Keratinocyte (primary cell): Measurements from ENCODE around the gene COTL1. TPM values are rescaled to one million over a fixed set of nuclear protein-coding genes. Genes with fewer than 3 reads are reported as not detected.

Source experiments
- DNase-seq: peaks from one replicate; pipeline ENCODE4 v3.0.0-alpha.2; 2011; ENCODE audit warnings: low read depth, missing footprints, low spot score
- FAIRE-seq: peaks from 2 replicates; lab custom pipeline; 2011; peaks lifted over from hg19 to GRCh38; lab: Jason Lieb, UNC
- H2AFZ ChIP-seq: 2 replicates; pipeline ENCODE4 v1.6.0; 2012; ENCODE audit warnings: low read length, control low read depth, inconsistent platforms; ENCODE audit not compliant: control insufficient read depth
- H3K27ac ChIP-seq: 2 replicates; pipeline ENCODE4 v1.5.1; 2011; ENCODE audit warnings: low read length; ENCODE audit not compliant: control insufficient read depth, insufficient read depth
- H3K27me3 ChIP-seq: 3 replicates; pipeline ENCODE4 v1.6.0; 2011; ENCODE audit warnings: low read length; ENCODE audit not compliant: control insufficient read depth, insufficient read depth; ENCODE audit errors: extremely low read depth
- H3K36me3 ChIP-seq, 2 experiments: 2 replicates in 1 of 2; 3 replicates in 1 of 2; pipeline ENCODE4 v1.5.1; 2011; ENCODE audit warnings: low read length in 2 of 2, mild to moderate bottlenecking in 1 of 2; ENCODE audit not compliant: control insufficient read depth in 2 of 2, insufficient read depth in 2 of 2; ENCODE audit errors: extremely low read depth in 1 of 2
- H3K4me1 ChIP-seq: 3 replicates; pipeline ENCODE4 v1.5.1; 2011; ENCODE audit warnings: low read length; ENCODE audit not compliant: control insufficient read depth, insufficient read depth; ENCODE audit errors: extremely low read depth
- H3K4me2 ChIP-seq: 3 replicates; pipeline ENCODE4 v1.6.0; 2011; ENCODE audit warnings: low read depth, low read length; ENCODE audit not compliant: control insufficient read depth, insufficient read depth; ENCODE audit errors: extremely low read depth
- H3K4me3 ChIP-seq, 3 experiments: fragments of 200-600 bp in 1 of 3; sonication (generic) in 1 of 3; 2 replicates in 2 of 3; 3 replicates in 1 of 3; pipeline ENCODE4 v1.5.1; 2011 to 2016; ENCODE audit warnings: low read length in 3 of 3, mild to moderate bottlenecking in 3 of 3, control low read depth in 2 of 3, inconsistent platforms in 1 of 3, low read depth in 1 of 3, mixed read lengths in 1 of 3, mixed run types in 1 of 3, moderate library complexity in 1 of 3; ENCODE audit not compliant: control insufficient read depth in 2 of 3, insufficient read depth in 2 of 3; ENCODE audit errors: extremely low read depth in 1 of 3
- H3K79me2 ChIP-seq: 2 replicates; pipeline ENCODE4 v1.6.0; 2012; ENCODE audit warnings: low read length; ENCODE audit not compliant: control insufficient read depth, insufficient read depth
- H3K9ac ChIP-seq: 3 replicates; pipeline ENCODE4 v1.6.0; 2011; ENCODE audit warnings: low read length; ENCODE audit not compliant: control insufficient read depth, insufficient read depth; ENCODE audit errors: extremely low read depth
- H3K9me1 ChIP-seq: 3 replicates; pipeline ENCODE4 v1.6.0; 2011; ENCODE audit warnings: low read length; ENCODE audit not compliant: control insufficient read depth, insufficient read depth; ENCODE audit errors: extremely low read depth
- H3K9me3 ChIP-seq: 2 replicates; pipeline ENCODE4 v1.5.1; 2012; ENCODE audit warnings: low read depth, low read length; ENCODE audit not compliant: control insufficient read depth
- H4K20me1 ChIP-seq: 3 replicates; pipeline ENCODE4 v1.6.0; 2011; ENCODE audit warnings: low read length; ENCODE audit not compliant: control insufficient read depth, insufficient read depth; ENCODE audit errors: extremely low read depth
- EZH2 ChIP-seq: IDR thresholded peaks from one replicate; pipeline ENCODE4 v1.6.1; 2012; ENCODE audit warnings: inconsistent platforms, mild to moderate bottlenecking, low read length, moderate library complexity
- dilution Hi-C: fragments of 300-500 bp; cut with MboI; formaldehyde crosslinking; loops from one replicate; pipeline ENCODE4 v1.7.0; 2020; ENCODE audit warnings: low sequenced_read_pairs; ENCODE audit not compliant: extremely low pct_ligation_motif_present
- polyA plus RNA-seq, 5 experiments: library from polyadenylated mRNA; depleted of rRNA in 3 of 5; stranded (reverse) in 3 of 5; stranded (forward) in 1 of 5; unstranded in 1 of 5; fragments of >200 nt; gene quantifications; 1 replicate in 1 of 5; 2 replicates in 3 of 5; 3 replicates in 1 of 5; pipeline versions ENCODE4 v1.2.1 to v1.2.3, GENCODE V29; 2011 to 2012; ENCODE audit warnings: missing spikeins in 2 of 5, low read depth in 1 of 5, low replicate concordance in 1 of 5
- TF ChIP-seq, protein P1 (sequence below), 3 experiments: IDR thresholded peaks in 1 of 3; conservative IDR thresholded peaks in 1 of 3; optimal IDR thresholded peaks in 1 of 3; 2 replicates in 2 of 3; 3 replicates in 1 of 3; pipeline versions ENCODE3 to v1.5.1; 2011; ENCODE audit warnings: low read length in 3 of 3, mild to moderate bottlenecking in 3 of 3, moderate library complexity in 2 of 3, control low read depth in 1 of 3, inconsistent platforms in 1 of 3; ENCODE audit not compliant: insufficient read depth in 2 of 3; ENCODE audit errors: extremely low read depth in 1 of 3

Gene COTL1
- polyA plus RNA-seq, 1 donor (not counting 4 experiments of a cell fraction or from before 2014, with no cell fraction given), result 116 TPM

DNA sequence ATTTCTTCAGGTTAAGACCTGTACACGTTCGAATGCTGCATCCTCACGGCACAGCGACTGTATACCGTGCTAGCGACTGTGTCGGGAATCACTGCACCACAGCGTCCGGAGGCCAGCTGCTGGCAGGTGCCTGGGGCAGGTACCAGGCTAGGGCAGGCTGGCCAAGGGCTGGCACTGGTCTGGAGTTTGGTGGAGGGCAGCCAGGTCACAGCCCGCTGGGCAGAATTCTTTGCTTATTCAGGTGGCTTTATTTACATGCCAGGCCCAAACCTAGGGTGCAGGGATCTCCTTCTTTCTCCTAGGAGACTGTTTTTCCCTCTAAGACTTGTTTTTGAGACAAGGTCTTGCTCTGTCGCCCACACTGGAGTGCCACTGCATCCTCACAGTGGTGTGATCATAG is 37.9 kb downstream of the COTL1 start:
- Histone ChIP-seq H3K27ac (no peak overlapping the region), H3K9ac (no peak overlapping the region), H2AFZ (no peak overlapping the region), H3K9me1 (peaks cover 9% of the 10 kb centered on the region), H3K4me1 (no peaks in the 10 kb centered on the region), H3K4me2 (no peak overlapping the region), H3K27me3 (no peaks in the 10 kb centered on the region), H3K9me3 (no peaks in the 10 kb centered on the region), H3K79me2 (peaks cover 72% of the 10 kb centered on the region), H3K4me3 (no peak overlapping the region), H3K36me3 (peaks cover 14 to 26% of the 10 kb centered on the region in 2 experiments), H4K20me1 (peaks cover 18% of the 10 kb centered on the region)
- dilution Hi-C loops, result no loop called here
- TF ChIP-seq EZH2, result no peak
- TF ChIP-seq, protein P1, sequence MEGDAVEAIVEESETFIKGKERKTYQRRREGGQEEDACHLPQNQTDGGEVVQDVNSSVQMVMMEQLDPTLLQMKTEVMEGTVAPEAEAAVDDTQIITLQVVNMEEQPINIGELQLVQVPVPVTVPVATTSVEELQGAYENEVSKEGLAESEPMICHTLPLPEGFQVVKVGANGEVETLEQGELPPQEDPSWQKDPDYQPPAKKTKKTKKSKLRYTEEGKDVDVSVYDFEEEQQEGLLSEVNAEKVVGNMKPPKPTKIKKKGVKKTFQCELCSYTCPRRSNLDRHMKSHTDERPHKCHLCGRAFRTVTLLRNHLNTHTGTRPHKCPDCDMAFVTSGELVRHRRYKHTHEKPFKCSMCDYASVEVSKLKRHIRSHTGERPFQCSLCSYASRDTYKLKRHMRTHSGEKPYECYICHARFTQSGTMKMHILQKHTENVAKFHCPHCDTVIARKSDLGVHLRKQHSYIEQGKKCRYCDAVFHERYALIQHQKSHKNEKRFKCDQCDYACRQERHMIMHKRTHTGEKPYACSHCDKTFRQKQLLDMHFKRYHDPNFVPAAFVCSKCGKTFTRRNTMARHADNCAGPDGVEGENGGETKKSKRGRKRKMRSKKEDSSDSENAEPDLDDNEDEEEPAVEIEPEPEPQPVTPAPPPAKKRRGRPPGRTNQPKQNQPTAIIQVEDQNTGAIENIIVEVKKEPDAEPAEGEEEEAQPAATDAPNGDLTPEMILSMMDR (optimal IDR thresholded peaks at IDR 0.05 in 1 of 3, IDR thresholded peaks at IDR 0.05 in 1 of 3, conservative IDR thresholded peaks at IDR 0.05 in 1 of 3; ENCODE audit: extremely low read depth in 1 of 3, insufficient read depth in 2 of 3, low read length in 3 of 3), result no peak
- DNase-seq (no peak), FAIRE-seq (no peak)

DNA sequence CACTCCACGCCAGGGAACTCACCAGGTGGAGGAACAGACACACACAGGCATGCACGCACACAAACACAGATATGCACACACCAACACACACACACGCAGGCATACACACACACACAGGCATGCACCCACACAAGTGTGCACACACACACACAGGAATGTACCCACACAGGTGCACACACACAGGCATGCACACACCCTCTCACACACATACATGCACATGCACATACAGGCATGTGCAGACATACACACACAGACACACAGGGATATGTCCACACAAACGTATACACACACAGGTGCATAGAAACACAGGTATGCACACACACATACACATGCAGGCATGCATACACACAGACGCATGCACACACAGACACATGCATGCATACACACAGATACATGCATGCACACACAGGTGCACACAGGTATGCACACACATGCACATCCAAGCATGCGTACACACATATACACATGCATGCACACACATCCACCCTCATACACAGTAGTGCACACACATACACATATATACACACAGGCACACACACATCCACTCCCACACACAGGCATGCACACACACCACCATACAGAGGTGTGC is 39.2 kb downstream of the COTL1 start:
- Histone ChIP-seq H3K27me3 (no peaks in the 10 kb centered on the region), H2AFZ (no peak overlapping the region), H3K4me2 (no peak overlapping the region), H3K79me2 (peaks cover 68% of the 10 kb centered on the region), H3K4me1 (no peaks in the 10 kb centered on the region), H3K27ac (no peak overlapping the region), H3K9ac (no peak overlapping the region), H3K9me1 (peaks cover 9% of the 10 kb centered on the region), H3K9me3 (no peaks in the 10 kb centered on the region), H3K36me3 (peaks cover 18 to 28% of the 10 kb centered on the region in 2 experiments), H3K4me3 (no peak overlapping the region), H4K20me1 (peaks cover 17% of the 10 kb centered on the region)
- no peak for TF ChIP-seq EZH2
- TF ChIP-seq, protein P1 (optimal IDR thresholded peaks at IDR 0.05 in 1 of 3, IDR thresholded peaks at IDR 0.05 in 1 of 3, conservative IDR thresholded peaks at IDR 0.05 in 1 of 3; ENCODE audit: extremely low read depth in 1 of 3, insufficient read depth in 2 of 3, low read length in 3 of 3), result no peak
- DNase-seq (no peak), FAIRE-seq (no peak)
- dilution Hi-C loops, result no loop called here
